Activated T-helper 1 cell treated with anti-CD3 and anti-CD28 coated beads, Interleukin-12 subunit alpha, Interleukin-12 subunit beta, Interleukin-2, Interleukin-4 antibody, amounts not matched to agents 30 ng/mL and 10 ng/mL and 1 ng/mL, durations not matched to agents 14 hours and 24 hours and 36 hours (primary cell): ENCODE data around the gene USP37. TPM values are rescaled to one million over a fixed set of nuclear protein-coding genes. Genes with fewer than 3 reads are reported as not detected.
A peak's percentile ranks its signal among the peaks of the same experiment; 100 is the strongest.

Experiments used
- DNase-seq: peaks from one replicate; pipeline ENCODE4 v3.0.0; 2021; ENCODE audit warnings: low spot score
- H3K27ac Mint-ChIP-seq: one replicate; pipeline ENCODE4 v1.8.0; 2021; ENCODE audit warnings: mild to moderate bottlenecking, mixed read lengths
- H3K27me3 Mint-ChIP-seq: one replicate; pipeline ENCODE4 v1.8.0; 2022; ENCODE audit warnings: mild to moderate bottlenecking, moderate library complexity, mixed read lengths; ENCODE audit not compliant: insufficient read depth
- H3K36me3 Mint-ChIP-seq: one replicate; pipeline ENCODE4 v1.8.0; 2021; ENCODE audit warnings: low read depth, mixed read lengths
- H3K4me1 Mint-ChIP-seq: one replicate; pipeline ENCODE4 v1.8.0; 2021; ENCODE audit warnings: low read depth, mixed read lengths
- H3K4me3 Mint-ChIP-seq: one replicate; pipeline ENCODE4 v1.8.0; 2021; ENCODE audit warnings: mild to moderate bottlenecking, moderate library complexity, mixed read lengths
- H3K9me3 Mint-ChIP-seq: one replicate; pipeline ENCODE4 v1.8.0; 2021; ENCODE audit warnings: mixed read lengths
- intact Hi-C: fragments of 100-400 bp; cut with micrococcal nuclease; formaldehyde crosslinking; loops from one replicate; pipeline ENCODE4 v1.15.1; 2024
- total RNA-seq: library from RNA; stranded (reverse); gene quantifications from 2 replicates; pipeline ENCODE4 v1.2.3, GENCODE V29; 2022

Gene USP37
- total RNA-seq, 1 donor from 2014 or later, result 43.5 TPM

DNA sequence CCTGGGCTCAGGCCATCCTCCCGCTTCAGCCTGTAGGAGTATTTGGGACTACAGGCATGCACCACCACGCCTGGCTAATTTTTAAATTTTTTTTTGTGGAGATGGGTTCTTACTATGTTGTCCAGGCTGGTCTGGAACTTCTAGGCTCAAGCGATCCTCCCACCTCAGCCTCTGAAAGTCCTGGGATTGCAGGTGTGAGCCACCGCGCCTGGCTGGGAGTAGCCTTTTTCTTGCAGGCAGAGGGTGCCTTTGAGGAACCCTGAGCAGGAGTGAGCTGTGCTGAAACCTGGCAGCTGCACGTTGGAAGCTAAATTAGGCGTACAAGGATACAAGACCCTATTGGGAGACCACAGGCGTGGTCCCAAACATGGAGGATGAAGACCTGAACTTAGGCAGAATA, 160.4 kb downstream of the USP37 start:
- Mint-ChIP-seq H3K36me3 (peaks cover 8% of the 10 kb centered on the region), H3K4me1 (peaks cover 32% of the 10 kb centered on the region), H3K4me3 (no peak overlapping the region), H3K27ac (no peak overlapping the region), H3K9me3 (no peaks in the 10 kb centered on the region), H3K27me3 (no peaks in the 10 kb centered on the region)
- intact Hi-C loops, result loop anchor here (1.0 to 5.0 kb wide), 4 partner anchors 39 to 440 kb away; partner anchors contain the start of genes RNF25 and STK36
- DNase-seq, result no peak

DNA sequence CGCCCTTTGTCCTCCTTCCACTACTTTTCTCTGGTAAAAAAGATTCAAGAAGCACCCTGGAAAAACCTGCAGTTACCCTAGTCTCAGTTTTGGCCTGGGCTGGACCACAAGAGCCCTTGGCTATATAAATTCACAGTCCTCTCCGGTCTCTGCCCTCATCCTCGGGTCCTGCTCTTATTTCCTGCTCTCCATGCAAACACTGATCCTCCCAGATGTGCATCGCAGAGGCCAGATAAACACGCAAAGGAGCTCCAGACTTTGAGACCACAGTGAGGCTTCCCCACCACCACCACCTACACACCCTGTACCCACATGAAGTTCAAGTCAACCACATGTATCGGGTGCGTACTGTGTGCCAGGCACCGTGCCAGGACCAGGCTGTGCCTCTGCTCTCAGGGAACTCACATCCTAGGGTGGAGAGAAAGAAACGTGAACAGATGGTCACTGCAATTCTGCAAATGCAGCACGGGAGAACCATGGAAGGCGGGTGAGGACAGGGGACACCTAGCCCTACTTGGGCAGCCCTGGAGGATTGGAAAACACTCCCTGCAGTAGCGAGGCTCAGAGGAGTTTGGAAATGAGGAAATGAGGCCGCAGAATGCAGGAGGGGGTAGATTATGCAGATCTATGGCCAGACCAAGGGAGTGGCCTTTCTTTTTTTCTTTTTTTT, 161.1 kb downstream of the USP37 start:
- intact Hi-C loops, result loop anchor here (1.0 to 5.0 kb wide), 13 partner anchors 11 to 799 kb away; partner anchors contain the start of genes AAMP, BCS1L, CNOT9 and NHEJ1
- peaks cover 13% of the 10 kb centered on the region for H3K36me3 Mint-ChIP-seq

DNA sequence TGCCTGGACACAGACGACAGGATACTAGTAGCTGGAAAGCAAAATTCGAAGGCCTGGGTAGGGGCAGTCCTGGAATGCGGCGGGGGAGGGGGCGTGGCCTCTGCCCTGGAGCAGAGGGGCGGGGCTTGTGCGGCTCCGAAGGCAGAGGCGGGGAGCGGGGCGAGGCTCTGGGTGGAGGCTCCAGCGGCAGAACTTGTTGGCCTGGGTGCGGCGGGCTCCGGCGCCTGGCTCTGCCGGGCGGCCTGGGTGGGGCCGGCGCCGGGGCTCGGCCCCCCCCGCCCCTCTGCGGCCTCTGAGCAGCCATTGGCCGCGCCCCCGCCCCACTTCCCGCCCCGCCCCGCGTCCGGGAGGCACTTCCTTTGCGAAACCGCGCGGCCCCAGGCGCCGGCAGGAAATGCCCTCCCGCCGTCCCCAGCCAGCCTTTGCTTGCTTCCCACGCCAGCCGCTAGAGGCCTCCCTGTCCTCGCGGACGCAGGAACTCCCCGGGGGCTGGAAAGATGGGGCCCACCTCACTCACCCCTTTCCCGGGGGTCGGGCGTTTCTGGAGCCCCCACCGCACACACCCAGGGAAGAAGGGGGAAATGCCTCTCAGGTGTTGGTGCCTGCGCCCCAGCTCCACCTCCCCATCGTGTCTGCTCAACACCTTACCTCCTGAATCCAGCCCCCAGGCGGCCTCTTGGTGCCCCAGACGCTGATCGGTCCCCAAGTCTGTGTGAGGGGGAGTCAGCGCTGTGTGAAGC, 161.8 kb downstream of the USP37 start:
- peak overlapping the region; percentile 81 for H3K4me3 Mint-ChIP-seq
- intact Hi-C loops, result loop anchor here (1.0 to 5.0 kb wide), 12 partner anchors 10 to 800 kb away; partner anchors contain the start of genes AAMP, BCS1L, CNOT9 and NHEJ1
- DNase-seq, result peak; percentile 90
- peaks cover 13% of the 10 kb centered on the region for H3K36me3 Mint-ChIP-seq
- H3K27ac Mint-ChIP-seq, result peak overlapping the region; percentile 74
- peaks cover 29% of the 10 kb centered on the region for H3K4me1 Mint-ChIP-seq
- no peaks in the 10 kb centered on the region for H3K27me3 Mint-ChIP-seq
- no peaks in the 10 kb centered on the region for H3K9me3 Mint-ChIP-seq

More for the DNA sequence above, 161.1 kb downstream of the USP37 start:
- H3K27me3 Mint-ChIP-seq, result no peaks in the 10 kb centered on the region
- H3K9me3 Mint-ChIP-seq, result no peaks in the 10 kb centered on the region
- peak overlapping the region; percentile 64 for H3K4me3 Mint-ChIP-seq
- H3K4me1 Mint-ChIP-seq, result peaks cover 29% of the 10 kb centered on the region
- DNase-seq, result peak; percentile 34
- peak overlapping the region; percentile 74 for H3K27ac Mint-ChIP-seq

DNA sequence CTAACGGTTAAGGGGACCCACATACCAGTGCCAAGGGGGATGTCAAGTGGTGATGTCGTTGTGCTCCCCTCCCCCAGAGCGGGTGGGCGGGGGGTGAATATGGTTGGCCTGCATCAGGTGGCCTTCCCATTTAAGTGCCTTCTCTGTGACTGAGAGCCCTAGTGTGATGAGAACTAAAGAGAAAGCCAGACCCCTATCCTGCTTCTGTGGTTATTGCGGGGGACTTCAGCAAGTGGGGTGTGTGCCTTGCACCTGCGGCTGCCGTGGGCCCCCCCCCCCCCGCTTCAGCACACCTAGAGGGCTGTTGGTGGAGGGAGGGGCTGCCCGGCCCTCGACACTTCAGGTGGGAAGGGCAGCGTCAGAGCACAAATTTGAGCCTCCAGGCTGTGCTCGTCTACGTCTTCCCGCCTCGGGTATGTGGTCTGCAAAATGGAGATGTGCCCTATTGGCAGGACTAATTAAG, 162.4 kb downstream of the USP37 start:
- peaks cover 13% of the 10 kb centered on the region for H3K36me3 Mint-ChIP-seq
- no peaks in the 10 kb centered on the region for H3K9me3 Mint-ChIP-seq
- no peak for DNase-seq
- peak overlapping the region; percentile 81 for H3K4me3 Mint-ChIP-seq
- no peaks in the 10 kb centered on the region for H3K27me3 Mint-ChIP-seq
- H3K27ac Mint-ChIP-seq, result peak overlapping the region; percentile 74
- intact Hi-C loops, result loop anchor here (1.0 to 5.0 kb wide), 12 partner anchors 9 to 801 kb away; partner anchors contain the start of genes AAMP, BCS1L, CNOT9 and NHEJ1
- H3K4me1 Mint-ChIP-seq, result peaks cover 29% of the 10 kb centered on the region

DNA sequence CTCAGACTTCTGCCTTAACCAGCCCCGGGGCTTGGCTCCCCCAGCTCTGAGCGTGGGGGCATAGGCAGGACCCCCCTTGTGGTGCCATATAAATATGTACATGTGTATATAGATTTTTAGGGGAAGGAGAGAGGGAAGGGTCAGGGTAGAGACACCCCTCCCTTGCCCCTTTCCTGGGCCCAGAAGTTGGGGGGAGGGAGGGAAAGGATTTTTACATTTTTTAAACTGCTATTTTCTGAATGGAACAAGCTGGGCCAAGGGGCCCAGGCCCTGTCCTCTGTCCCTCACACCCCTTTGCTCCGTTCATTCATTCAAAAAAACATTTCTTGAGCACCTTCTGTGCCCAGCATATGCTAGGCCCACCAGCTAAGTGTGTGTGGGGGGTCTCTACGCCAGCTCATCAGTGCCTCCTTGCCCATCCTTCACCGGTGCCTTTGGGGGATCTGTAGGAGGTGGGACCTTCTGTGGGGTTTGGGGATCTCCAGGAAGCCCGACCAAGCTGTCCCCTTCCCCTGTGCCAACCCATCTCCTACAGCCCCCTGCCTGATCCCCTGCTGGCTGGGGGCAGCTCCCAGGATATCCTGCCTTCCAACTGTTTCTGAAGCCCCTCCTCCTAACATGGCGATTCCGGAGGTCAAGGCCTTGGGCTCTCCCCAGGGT, 162.9 kb downstream of the USP37 start:
- H3K9me3 Mint-ChIP-seq, result no peaks in the 10 kb centered on the region
- no peaks in the 10 kb centered on the region for H3K27me3 Mint-ChIP-seq
- no peak for DNase-seq
- peak overlapping the region; percentile 74 for H3K27ac Mint-ChIP-seq
- peaks cover 13% of the 10 kb centered on the region for H3K36me3 Mint-ChIP-seq
- intact Hi-C loops, result loop anchor here (5.0 kb wide), 1 partner anchor 442 kb away; no protein-coding TSS in a partner anchor
- peak overlapping the region; percentile 81 for H3K4me3 Mint-ChIP-seq
- peaks cover 29% of the 10 kb centered on the region for H3K4me1 Mint-ChIP-seq

DNA sequence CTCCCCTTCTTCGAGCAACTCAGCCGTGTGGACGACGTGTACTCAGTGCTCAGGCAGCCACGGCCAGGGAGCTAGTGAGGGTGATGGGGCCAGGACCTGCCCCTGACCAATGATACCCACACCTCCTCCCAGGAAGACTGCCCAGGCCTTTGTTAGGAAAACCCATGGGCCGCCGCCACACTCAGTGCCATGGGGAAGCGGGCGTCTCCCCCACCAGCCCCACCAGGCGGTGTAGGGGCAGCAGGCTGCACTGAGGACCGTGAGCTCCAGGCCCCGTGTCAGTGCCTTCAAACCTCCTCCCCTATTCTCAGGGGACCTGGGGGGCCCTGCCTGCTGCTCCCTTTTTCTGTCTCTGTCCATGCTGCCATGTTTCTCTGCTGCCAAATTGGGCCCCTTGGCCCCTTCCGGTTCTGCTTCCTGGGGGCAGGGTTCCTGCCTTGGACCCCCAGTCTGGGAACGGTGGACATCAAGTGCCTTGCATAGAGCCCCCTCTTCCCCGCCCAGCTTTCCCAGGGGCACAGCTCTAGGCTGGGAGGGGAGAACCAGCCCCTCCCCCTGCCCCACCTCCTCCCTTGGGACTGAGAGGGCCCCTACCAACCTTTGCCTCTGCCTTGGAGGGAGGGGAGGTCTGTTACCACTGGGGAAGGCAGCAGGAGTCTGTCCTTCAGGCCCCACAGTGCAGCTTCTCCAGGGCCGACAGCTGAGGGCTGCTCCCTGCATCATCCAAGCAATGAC, 163.6 kb downstream of the USP37 start:
- Mint-ChIP-seq H3K9me3 (no peaks in the 10 kb centered on the region), H3K4me1 (peaks cover 29% of the 10 kb centered on the region), H3K27me3 (no peaks in the 10 kb centered on the region), H3K27ac (peak overlapping the region; percentile 65), H3K4me3 (no peak overlapping the region), H3K36me3 (peaks cover 13% of the 10 kb centered on the region)
- intact Hi-C loops, result loop anchor here (5.0 kb wide), 1 partner anchor 443 kb away; no protein-coding TSS in a partner anchor
- no peak for DNase-seq

DNA sequence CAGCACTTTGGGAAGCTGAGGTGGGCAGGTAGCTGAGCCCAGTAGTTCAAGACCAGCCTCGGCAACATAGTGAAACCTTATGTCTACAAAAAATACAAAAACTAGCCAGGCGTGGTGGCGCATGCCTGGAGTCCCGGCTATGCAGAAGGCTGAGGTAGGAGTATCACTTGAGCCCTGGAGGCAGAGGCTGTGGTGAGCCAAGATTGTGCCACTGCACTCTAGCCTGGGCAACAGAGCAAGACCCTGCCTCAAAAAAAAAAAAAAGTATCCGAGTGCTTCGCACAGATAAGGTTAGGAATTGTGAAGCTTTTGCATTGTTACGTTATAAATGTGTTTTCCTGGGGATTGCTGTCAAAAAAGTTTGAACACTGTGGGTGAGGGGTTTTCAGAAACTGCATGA, 164.3 kb downstream of the USP37 start:
- Mint-ChIP-seq H3K27me3 (no peaks in the 10 kb centered on the region), H3K27ac (no peak overlapping the region), H3K4me3 (peak overlapping the region; percentile 40), H3K4me1 (peaks cover 29% of the 10 kb centered on the region), H3K9me3 (no peaks in the 10 kb centered on the region), H3K36me3 (peaks cover 13% of the 10 kb centered on the region)
- intact Hi-C loops, result no loop called here
- DNase-seq, result no peak

DNA sequence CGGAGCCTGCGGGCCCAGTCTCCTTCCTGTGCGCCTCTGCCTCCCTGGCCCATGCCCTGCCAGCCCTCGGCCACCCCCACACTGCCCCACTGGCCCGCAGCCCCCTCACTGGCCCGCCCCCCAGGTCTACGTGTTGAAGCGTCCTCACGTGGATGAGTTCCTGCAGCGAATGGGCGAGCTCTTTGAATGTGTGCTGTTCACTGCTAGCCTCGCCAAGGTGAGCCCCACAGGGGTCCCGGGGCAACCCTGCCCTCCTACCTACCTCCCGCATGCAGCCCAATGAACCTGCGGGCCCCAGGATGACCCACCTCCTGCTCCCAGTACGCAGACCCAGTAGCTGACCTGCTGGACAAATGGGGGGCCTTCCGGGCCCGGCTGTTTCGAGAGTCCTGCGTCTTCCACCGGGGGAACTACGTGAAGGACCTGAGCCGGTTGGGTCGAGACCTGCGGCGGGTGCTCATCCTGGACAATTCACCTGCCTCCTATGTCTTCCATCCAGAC, 165.2 kb downstream of the USP37 start:
- Mint-ChIP-seq H3K4me3 (no peak overlapping the region), H3K9me3 (no peaks in the 10 kb centered on the region), H3K4me1 (peaks cover 24% of the 10 kb centered on the region), H3K27me3 (no peaks in the 10 kb centered on the region), H3K27ac (no peak overlapping the region), H3K36me3 (peaks cover 13% of the 10 kb centered on the region)
- intact Hi-C loops, result no loop called here
- DNase-seq, result no peak

DNA sequence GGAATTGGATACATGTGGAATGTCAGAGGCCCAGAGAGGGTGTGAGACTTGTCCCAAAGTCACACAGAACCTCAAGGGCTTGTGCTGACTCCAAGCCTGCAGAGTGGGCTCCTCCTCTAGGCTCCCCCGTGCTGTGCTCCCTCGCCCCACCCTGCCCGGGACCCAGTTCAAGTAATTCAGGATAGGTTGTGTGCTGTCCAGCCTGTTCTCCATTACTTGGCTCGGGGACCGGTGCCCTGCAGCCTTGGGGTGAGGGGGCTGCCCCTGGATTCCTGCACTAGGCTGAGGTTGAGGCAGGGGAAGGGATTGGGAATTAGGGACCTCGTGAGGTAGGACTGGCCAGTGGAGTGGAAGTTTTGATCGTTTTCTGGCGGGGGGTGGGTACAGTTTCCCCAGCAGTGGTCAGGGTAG, 165.7 kb downstream of the USP37 start:
- Mint-ChIP-seq H3K27me3 (no peaks in the 10 kb centered on the region), H3K9me3 (no peaks in the 10 kb centered on the region), H3K4me3 (peak overlapping the region; percentile 33), H3K4me1 (peaks cover 25% of the 10 kb centered on the region), H3K27ac (no peak overlapping the region), H3K36me3 (peaks cover 13% of the 10 kb centered on the region)
- no peak for DNase-seq
- intact Hi-C loops, result no loop called here

DNA sequence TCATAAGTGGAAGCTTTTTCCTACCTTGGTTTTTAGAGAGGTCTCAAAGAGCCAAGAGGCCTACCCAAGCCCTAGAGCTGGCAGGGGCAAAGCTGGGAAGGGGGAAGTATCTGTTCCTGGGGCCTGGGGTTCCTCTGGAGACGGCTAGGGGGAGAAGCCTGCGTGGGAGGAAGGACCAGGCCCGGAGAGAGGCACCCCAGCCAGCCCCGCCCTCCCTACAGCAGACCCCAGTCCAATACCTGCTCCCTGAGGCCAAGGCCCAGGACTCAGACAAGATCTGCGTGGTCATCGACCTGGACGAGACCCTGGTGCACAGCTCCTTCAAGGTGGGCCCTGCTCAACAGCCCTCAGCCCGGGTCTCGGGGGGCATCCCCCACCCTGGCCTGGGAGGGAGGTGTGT, 166.3 kb downstream of the USP37 start:
- no peak overlapping the region for H3K27ac Mint-ChIP-seq

DNA sequence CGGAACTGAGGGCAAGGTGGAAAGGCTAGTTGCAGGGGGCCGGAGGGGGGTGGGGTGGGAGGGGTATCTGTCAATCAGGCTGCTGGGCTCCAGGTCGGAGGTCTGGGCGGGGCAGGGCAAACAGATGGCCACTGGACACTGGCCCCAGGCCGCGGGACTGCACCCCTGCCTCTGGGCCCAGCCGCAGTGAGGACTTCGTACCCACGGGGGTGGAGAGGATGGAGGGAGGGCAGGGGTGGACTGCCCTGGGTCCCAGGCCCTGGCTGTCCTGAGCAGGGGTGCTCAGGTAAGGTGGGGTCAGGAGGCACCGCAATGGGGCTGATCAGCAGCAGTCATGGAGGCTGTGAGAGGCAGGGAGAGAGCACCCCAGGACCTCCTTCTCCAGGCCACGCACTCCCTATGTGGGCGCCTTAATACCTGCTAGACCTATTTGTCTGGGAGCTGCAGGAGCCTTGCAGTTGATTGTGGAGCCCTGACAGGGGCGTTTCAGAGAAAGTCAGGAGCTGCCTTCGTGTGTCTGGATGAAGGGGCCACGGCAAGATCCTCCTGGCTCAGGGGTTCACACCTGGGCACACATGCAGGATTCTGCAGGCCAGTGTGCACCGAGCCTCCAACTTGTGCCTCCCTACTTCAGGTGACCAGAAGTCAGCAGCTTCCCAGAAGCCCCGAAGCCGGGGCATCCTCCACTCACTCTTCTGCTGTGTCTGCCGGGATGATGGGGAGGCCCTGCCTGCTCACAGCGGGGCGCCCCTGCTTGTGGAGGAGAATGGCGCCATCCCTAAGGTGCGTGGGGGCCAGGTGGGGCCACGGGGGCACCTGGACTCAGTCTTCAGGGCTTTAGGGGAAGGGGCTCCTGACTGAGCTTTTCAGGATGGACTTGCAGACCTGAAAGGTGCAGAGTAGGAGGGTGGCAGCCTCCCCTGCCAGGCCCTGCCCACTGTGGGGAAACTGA, 166.9 kb downstream of the USP37 start:
- H3K27ac Mint-ChIP-seq, result no peak overlapping the region
- intact Hi-C loops, result no loop called here
- DNase-seq, result no peak
- peak overlapping the region; percentile 93 for H3K4me3 Mint-ChIP-seq
- H3K36me3 Mint-ChIP-seq, result peaks cover 13% of the 10 kb centered on the region
- no peaks in the 10 kb centered on the region for H3K9me3 Mint-ChIP-seq
- no peaks in the 10 kb centered on the region for H3K27me3 Mint-ChIP-seq
- peaks cover 28% of the 10 kb centered on the region for H3K4me1 Mint-ChIP-seq

More for the DNA sequence above, 166.3 kb downstream of the USP37 start:
- DNase-seq, result no peak
- Mint-ChIP-seq H3K4me1 (peaks cover 25% of the 10 kb centered on the region), H3K36me3 (peaks cover 13% of the 10 kb centered on the region), H3K9me3 (no peaks in the 10 kb centered on the region), H3K4me3 (peak overlapping the region; percentile 93), H3K27me3 (no peaks in the 10 kb centered on the region)
- intact Hi-C loops, result no loop called here
